Colonic mucosa (tissue), 4 donors: Measurements from ENCODE around the gene KCNJ2. TPM values are rescaled to one million over a fixed set of nuclear protein-coding genes. Genes with fewer than 3 reads are reported as not detected.

Source experiments
- DNase-seq: peaks from one replicate; pipeline ENCODE4 v3.0.0-alpha.2; 2020
- H3K27ac ChIP-seq: fragments of 200-600 bp; one replicate; pipeline ENCODE4 v1.8.0; 2021
- H3K27me3 ChIP-seq: fragments of 200-600 bp; one replicate; pipeline ENCODE4 v1.8.0; 2021
- H3K36me3 ChIP-seq: fragments of 200-600 bp; one replicate; pipeline ENCODE4 v1.8.0; 2021
- H3K4me1 ChIP-seq: fragments of 200-600 bp; one replicate; pipeline ENCODE4 v1.8.0; 2021; ENCODE audit warnings: mild to moderate bottlenecking
- H3K4me3 ChIP-seq: fragments of 200-600 bp; one replicate; pipeline ENCODE4 v1.8.0; 2021
- H3K9ac ChIP-seq, 2 donors: one replicate each; pipeline ENCODE4 v1.7.0; 2013; ENCODE audit warnings: control low read depth in 2 of 2, low read depth in 2 of 2, low read length in 2 of 2
- H3K9me3 ChIP-seq: fragments of 200-600 bp; one replicate; pipeline ENCODE4 v1.8.0; 2021
- intact Hi-C: fragments of 100-400 bp; cut with DNase I; formaldehyde crosslinking; loops from one replicate; pipeline ENCODE4 v1.14.1; 2022
- total RNA-seq, 2 donors: library from RNA; stranded (reverse); fragmentation: NEBNext Ultra II Directional in 1 of 2; extraction: Animal tissue kit (Norgen Biotek cat#: 25700) in 1 of 2; gene quantifications; one replicate each; pipeline ENCODE4 v1.2.1, GENCODE V29; 2021
- TF ChIP-seq, protein P1 (sequence below): fragments of 200-600 bp; IDR thresholded peaks from one replicate; pipeline ENCODE4 v1.8.0; 2022; ENCODE audit warnings: antibody characterized with exemption, mild to moderate bottlenecking
- donor health status: healthy.
- donor health status: DM: no; HTN: no; CAD: no.
- donor health status: DM: no; HTN: no; CAD: no.

Gene KCNJ2
- total RNA-seq, 2 donors from 2014 or later = 7.4 to 18.2 TPM

DNA sequence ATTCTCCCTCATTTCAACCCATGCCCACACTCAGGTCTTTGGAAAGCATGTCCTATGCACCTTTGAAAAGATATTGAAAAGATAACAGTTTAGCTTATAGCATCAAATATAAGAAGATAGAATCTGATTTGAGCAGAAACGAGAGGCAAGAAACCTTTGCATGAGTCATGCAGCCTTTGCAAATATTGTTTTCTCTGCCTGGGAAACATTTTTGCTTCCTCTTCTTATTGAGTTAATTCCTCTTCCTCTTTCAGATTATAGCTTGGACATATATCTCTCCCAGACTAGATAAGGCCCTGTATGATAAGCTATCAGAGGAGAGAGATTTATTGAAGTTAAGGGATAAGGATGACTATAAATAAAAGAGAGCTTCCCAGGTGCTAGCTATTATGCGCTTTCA, 46.1 kb upstream of the KCNJ2 start:
- intact Hi-C loops = no loop called here
- no peak overlapping the region for H3K27ac ChIP-seq
- DNase-seq = no peak
- no peaks in the 10 kb centered on the region for H3K4me1 ChIP-seq
- no peaks in the 10 kb centered on the region for H3K9me3 ChIP-seq
- no peaks in the 10 kb centered on the region for H3K36me3 ChIP-seq
- no peak overlapping the region for H3K4me3 ChIP-seq
- H3K27me3 ChIP-seq = no peaks in the 10 kb centered on the region
- TF ChIP-seq, protein P1, sequence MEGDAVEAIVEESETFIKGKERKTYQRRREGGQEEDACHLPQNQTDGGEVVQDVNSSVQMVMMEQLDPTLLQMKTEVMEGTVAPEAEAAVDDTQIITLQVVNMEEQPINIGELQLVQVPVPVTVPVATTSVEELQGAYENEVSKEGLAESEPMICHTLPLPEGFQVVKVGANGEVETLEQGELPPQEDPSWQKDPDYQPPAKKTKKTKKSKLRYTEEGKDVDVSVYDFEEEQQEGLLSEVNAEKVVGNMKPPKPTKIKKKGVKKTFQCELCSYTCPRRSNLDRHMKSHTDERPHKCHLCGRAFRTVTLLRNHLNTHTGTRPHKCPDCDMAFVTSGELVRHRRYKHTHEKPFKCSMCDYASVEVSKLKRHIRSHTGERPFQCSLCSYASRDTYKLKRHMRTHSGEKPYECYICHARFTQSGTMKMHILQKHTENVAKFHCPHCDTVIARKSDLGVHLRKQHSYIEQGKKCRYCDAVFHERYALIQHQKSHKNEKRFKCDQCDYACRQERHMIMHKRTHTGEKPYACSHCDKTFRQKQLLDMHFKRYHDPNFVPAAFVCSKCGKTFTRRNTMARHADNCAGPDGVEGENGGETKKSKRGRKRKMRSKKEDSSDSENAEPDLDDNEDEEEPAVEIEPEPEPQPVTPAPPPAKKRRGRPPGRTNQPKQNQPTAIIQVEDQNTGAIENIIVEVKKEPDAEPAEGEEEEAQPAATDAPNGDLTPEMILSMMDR = no peak
- no peak overlapping the region for H3K9ac ChIP-seq

DNA sequence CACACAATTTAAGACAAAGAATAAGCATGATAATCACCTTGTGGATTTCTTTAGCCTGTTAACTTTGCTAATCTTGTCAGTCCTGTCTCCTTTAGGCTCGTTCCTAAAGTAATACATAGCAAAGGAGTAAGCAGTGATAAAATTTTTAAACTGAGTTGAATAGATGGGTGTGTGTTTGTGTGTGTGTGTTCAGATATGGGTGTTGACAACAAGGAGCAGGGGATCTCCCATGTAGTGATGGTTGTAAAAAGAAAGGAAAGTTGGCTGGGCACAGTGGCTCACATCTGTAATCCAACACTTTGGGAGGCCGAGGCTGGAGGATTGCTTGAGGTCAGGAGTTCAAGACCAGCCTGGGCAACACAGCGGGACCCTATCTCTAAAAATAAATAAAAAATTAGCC, 44.6 kb upstream of the KCNJ2 start:
- intact Hi-C loops = no loop called here
- Histone ChIP-seq H3K27me3 (no peaks in the 10 kb centered on the region), H3K27ac (no peak overlapping the region), H3K36me3 (no peaks in the 10 kb centered on the region), H3K4me3 (no peak overlapping the region), H3K9me3 (no peaks in the 10 kb centered on the region), H3K4me1 (no peaks in the 10 kb centered on the region), H3K9ac (no peak overlapping the region)
- DNase-seq = no peak
- TF ChIP-seq, protein P1 = no peak

DNA sequence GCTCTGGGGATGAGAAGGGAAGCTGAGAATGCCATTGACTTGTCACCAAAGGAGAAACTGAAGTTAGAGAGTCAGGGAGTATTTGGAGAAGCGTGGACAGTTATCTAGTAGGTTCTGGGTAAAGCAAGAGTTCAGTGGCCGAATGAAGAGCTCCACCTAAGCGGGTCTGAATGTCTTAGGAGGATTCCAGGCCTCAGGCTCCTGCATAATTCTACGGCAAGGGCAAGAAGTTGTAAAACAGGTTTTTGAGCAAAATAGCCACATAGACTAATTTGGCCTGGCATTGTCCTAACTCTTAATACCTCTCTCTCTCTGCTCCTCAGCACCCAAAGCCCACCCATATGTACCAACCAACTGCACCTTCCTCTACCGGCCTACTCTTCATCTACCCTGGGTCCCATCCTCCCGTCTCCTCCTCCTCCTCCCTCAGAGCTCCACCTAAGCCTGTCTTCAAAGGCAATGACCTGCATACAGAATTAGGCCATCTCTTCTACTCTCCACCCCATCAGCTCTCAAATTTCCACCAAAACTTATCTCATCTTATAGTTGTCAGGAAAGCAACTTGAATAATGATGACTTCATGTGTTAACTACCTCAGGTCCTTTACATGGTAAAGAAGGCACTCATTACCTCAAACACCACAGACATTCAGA, 42.0 kb upstream of the KCNJ2 start:
- Histone ChIP-seq H3K36me3 (no peaks in the 10 kb centered on the region), H3K4me3 (no peak overlapping the region), H3K27me3 (no peaks in the 10 kb centered on the region), H3K4me1 (no peaks in the 10 kb centered on the region), H3K9me3 (no peaks in the 10 kb centered on the region), H3K27ac (no peak overlapping the region), H3K9ac (no peak overlapping the region)
- TF ChIP-seq, protein P1 = no peak
- intact Hi-C loops = no loop called here
- no peak for DNase-seq

DNA sequence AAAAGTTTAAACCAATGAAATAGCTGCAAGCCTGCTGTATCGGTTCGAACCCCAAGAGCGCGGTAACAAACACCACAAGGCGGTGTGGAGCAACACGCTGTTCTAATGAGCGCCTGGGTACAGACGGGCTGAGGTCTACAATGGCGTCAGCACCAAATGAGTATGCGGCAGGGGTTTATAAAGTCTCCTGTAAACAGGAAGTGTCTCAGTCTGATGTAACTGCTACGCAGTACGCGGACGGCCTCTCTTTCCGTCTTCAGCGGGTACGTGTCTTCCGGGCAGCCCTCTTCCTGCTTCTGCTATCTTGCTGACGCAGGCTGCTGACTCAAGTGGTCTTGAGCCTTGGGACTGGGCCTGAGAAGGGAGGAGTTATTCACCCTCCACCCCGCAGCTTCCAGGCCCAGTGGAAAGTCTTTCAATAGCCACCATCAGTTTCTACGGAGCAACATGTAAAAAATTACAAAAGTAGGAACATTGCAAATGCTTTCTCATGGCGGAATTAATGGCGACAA, 40.5 kb upstream of the KCNJ2 start:
- intact Hi-C loops = no loop called here
- Histone ChIP-seq H3K27me3 (no peaks in the 10 kb centered on the region), H3K9me3 (no peaks in the 10 kb centered on the region), H3K9ac (no peak overlapping the region), H3K4me1 (no peaks in the 10 kb centered on the region), H3K27ac (no peak overlapping the region), H3K4me3 (no peak overlapping the region), H3K36me3 (no peaks in the 10 kb centered on the region)
- TF ChIP-seq, protein P1 = no peak
- DNase-seq = no peak

DNA sequence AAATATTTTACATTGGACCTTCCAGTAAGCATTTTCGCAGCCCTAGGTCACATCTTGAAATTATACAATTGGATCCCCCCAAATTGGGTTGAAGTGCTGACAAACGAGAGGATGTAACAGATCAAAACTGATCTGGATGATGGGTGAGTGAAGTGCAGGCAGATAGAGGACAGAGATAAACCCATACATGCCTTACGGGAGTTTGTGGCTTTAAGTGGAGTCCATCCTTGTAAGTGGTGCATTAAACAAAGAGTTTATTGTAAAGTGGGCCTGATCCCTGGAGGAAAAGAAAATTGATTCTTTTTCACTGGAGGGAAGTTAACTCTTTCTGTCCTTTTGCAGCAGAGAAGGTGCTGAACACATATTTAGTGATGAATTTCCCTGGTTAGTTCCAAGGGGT, 39.0 kb upstream of the KCNJ2 start:
- Histone ChIP-seq H3K4me3 (no peak overlapping the region), H3K36me3 (no peaks in the 10 kb centered on the region), H3K27ac (no peak overlapping the region), H3K9ac (no peak overlapping the region), H3K9me3 (no peaks in the 10 kb centered on the region), H3K4me1 (no peaks in the 10 kb centered on the region), H3K27me3 (no peaks in the 10 kb centered on the region)
- no peak for DNase-seq
- TF ChIP-seq, protein P1 = no peak
- intact Hi-C loops = loop anchor here (10.0 kb wide), 1 partner anchor 95 kb away; no protein-coding TSS in a partner anchor
